Ovary (tissue), 3 donors: ENCODE data around the gene ATP7A.

Experiments used
- EP300 ChIP-seq: sonication (generic); formaldehyde crosslinking; IDR thresholded peaks from one replicate; pipeline ENCODE4 v1.6.1; 2017; ENCODE audit warnings: antibody characterized with exemption
- POLR2A ChIP-seq: fragments of 450-650 bp; IDR thresholded peaks from one replicate; pipeline ENCODE4 v1.6.1; 2017; ENCODE audit warnings: antibody characterized with exemption, mild to moderate bottlenecking, moderate library complexity
- TF ChIP-seq, protein P1 (sequence below), 3 donors: fragments of 450-650 bp in 2 of 3; fragments of 200-600 bp in 1 of 3; IDR thresholded peaks; one replicate each; pipeline versions ENCODE4 v1.5.1 to v1.8.0; 2016 to 2022; ENCODE audit warnings: antibody characterized with exemption in 3 of 3, mild to moderate bottlenecking in 1 of 3
- donor health status: DM: no; HTN: no; CAD: no.

GRCh38 chrX:77977518-77977917, 67.0 kb downstream of the ATP7A start:
- TF ChIP-seq, protein P1, sequence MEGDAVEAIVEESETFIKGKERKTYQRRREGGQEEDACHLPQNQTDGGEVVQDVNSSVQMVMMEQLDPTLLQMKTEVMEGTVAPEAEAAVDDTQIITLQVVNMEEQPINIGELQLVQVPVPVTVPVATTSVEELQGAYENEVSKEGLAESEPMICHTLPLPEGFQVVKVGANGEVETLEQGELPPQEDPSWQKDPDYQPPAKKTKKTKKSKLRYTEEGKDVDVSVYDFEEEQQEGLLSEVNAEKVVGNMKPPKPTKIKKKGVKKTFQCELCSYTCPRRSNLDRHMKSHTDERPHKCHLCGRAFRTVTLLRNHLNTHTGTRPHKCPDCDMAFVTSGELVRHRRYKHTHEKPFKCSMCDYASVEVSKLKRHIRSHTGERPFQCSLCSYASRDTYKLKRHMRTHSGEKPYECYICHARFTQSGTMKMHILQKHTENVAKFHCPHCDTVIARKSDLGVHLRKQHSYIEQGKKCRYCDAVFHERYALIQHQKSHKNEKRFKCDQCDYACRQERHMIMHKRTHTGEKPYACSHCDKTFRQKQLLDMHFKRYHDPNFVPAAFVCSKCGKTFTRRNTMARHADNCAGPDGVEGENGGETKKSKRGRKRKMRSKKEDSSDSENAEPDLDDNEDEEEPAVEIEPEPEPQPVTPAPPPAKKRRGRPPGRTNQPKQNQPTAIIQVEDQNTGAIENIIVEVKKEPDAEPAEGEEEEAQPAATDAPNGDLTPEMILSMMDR (IDR thresholded peaks at IDR 0.05): no peak
- TF ChIP-seq POLR2A (no peak), EP300 (no peak)
